WTC11 (cell line): ENCODE results near the gene LRCH2.

Experiments
- CREM ChIP-seq: sonication (generic); formaldehyde crosslinking; IDR thresholded peaks from 2 replicates; pipeline ENCODE4 v1.8.1; 2022; ENCODE audit warnings: mild to moderate bottlenecking, missing genetic modification reagents, moderate library complexity
- CTCF ChIP-seq: fragments of 200-600 bp; IDR thresholded peaks from 2 replicates; pipeline ENCODE4 v1.8.0; 2022; ENCODE audit warnings: antibody characterized with exemption
- SP1 ChIP-seq: sonication (generic); formaldehyde crosslinking; conservative IDR thresholded peaks from 2 replicates; pipeline ENCODE4 v1.8.1; 2022; ENCODE audit warnings: missing genetic modification reagents
- USF2 ChIP-seq: sonication (generic); formaldehyde crosslinking; IDR thresholded peaks from 2 replicates; pipeline ENCODE4 v1.8.1; 2023; ENCODE audit warnings: mild to moderate bottlenecking, missing genetic modification reagents, moderate library complexity

GRCh38 chrX:115237056-115237455 lies 3.2 kb upstream of the LRCH2 start:
- TF ChIP-seq CTCF: no peak
- no peak for TF ChIP-seq USF2 (CRISPR knock-in tag)
- no peak for TF ChIP-seq SP1
- TF ChIP-seq CREM (CRISPR knock-in tag): no peak
